C4-2B (cell line): Measurements from ENCODE around the gene ZFYVE28.

Source experiments
- H3K27ac ChIP-seq: fragments of 450-650 bp; 2 replicates; pipeline ENCODE4 v1.5.1; 2017
- CTCF ChIP-seq: fragments of 450-650 bp; conservative IDR thresholded peaks from 2 replicates; pipeline ENCODE4 v1.5.1; 2017; ENCODE audit warnings: mild to moderate bottlenecking
- ZFX ChIP-seq: fragments of 450-650 bp; IDR thresholded peaks from 2 replicates; pipeline ENCODE4 v1.6.1; 2017

Gene ZFYVE28

DNA sequence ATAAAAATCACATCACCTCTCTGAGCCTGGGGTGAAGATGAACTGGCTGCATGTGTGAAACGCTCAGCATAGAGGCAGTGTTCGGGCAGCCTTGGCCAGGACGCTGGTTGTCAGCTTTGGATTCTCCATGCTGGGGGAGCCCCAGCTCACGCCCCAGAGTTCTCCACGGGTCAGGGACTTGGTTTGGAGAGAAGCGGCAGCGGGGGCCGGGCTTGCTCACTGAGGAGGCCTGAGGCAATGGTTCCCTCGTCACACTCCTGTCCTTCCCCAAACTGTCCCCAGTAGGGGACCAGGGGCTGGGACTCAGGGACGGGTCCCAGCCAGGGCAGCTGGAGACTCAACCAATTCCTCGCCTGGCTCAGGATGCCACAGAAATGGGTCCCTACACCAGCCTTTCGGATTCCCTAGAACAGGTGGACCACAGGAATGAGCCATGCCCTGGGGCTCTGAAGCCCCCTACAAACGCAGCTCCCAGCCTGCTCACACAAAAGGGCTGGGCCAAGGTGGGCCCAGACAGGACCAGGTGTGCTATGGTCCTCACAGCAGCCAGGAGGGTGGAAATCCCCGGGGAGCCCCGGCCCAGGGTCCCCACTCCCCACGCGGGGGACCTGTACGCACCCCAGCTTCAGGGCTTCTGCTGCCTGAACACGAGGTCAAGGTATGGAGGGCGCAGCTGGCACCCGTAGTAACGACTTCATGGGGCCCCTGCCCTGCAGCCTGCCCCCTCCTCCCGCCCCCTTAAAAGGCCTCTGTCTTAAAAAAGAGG is 157.9 kb downstream of the ZFYVE28 start:
- TF ChIP-seq CTCF (no peak), ZFX (no peak)
- peak overlapping the region; percentile 90 for H3K27ac ChIP-seq

- TF ChIP-seq CTCF (no peak), ZFX (no peak)
- H3K27ac ChIP-seq = no peak overlapping the region; the same call in 1 of the 2 replicates
Measured at GRCh38 chr4:2259541-2260343, 158.7 kb downstream of the ZFYVE28 start.

GRCh38 chr4:2259036-2259540 is 159.4 kb downstream of the ZFYVE28 start:
- TF ChIP-seq CTCF (no peak), ZFX (no peak)

GRCh38 chr4:2258091-2259035 is 160.1 kb downstream of the ZFYVE28 start:
- TF ChIP-seq ZFX = no peak
- TF ChIP-seq CTCF = no peak
- H3K27ac ChIP-seq = no peak overlapping the region

More at GRCh38 chr4:2259036-2259540, 159.4 kb downstream of the ZFYVE28 start:
- no peak overlapping the region for H3K27ac ChIP-seq

DNA sequence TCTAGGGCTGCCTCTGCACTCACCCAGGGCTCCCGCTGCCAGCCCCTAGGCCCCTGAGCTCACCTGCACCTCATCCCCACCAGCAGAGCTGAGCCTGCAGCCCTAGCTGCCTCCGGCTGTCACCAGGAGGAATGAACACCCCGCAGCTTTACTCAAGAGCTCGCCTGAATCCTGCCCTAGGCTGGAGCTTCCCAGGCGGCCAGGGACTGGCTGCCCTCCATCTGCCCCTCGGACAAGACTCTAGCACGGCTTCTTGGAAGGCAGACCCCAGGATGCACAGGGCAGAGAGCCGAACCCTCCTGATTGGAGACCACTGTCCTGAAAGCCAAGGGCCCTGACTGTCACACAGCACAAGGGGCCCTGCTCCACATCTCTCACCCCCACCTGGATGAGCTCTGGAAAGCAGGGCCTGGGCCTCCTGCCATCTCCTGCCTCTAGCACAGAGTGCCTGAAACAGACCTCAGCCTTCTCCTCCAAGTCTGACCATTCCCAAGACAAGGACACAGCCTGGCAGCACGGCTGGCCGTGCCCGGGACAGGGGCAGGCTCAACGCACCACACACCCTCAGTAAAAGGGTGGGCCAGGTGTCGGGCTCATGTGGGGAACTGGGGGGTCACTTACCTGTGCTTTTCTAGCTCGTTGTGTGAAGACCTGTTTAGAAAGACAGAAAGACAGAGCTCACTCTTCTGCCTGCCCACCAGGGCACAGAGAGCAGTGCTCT is 160.9 kb downstream of the ZFYVE28 start:
- H3K27ac ChIP-seq = no peak overlapping the region
- TF ChIP-seq ZFX (no peak), CTCF (no peak)

DNA sequence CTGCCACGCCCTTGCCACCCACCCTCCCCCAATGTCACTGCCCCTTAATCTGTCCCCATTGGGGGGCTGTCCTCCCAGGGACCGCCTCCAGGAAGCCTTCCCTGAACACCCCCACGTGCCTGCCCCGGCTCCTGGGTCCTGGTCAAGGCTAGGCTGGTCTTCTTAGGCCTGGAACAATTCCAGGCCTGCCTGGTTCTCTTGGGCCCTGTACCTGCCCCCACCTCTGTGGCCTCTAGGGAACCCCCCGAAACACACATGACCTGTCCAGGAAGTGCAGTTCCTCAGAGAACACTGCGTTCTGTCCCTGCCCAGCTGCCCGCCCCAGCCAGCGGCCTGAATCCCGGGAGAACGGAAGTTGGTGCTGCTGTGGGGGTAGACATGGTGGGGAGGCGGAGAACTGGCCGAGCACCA is 161.7 kb downstream of the ZFYVE28 start:
- TF ChIP-seq CTCF (no peak), ZFX (no peak)
- no peak overlapping the region for H3K27ac ChIP-seq
